GM18867 (cell line): ENCODE data around the gene NSG1.
A peak's percentile ranks its signal among the peaks of the same experiment; 100 is the strongest.

Experiments used
- ATAC-seq: cut with Tn5 transposase; IDR thresholded peaks from one replicate; pipeline ENCODE4 v1.9.1; 2021; ENCODE audit warnings: mild to moderate bottlenecking, moderate library complexity; ENCODE audit not compliant: unreplicated experiment

Gene NSG1

DNA sequence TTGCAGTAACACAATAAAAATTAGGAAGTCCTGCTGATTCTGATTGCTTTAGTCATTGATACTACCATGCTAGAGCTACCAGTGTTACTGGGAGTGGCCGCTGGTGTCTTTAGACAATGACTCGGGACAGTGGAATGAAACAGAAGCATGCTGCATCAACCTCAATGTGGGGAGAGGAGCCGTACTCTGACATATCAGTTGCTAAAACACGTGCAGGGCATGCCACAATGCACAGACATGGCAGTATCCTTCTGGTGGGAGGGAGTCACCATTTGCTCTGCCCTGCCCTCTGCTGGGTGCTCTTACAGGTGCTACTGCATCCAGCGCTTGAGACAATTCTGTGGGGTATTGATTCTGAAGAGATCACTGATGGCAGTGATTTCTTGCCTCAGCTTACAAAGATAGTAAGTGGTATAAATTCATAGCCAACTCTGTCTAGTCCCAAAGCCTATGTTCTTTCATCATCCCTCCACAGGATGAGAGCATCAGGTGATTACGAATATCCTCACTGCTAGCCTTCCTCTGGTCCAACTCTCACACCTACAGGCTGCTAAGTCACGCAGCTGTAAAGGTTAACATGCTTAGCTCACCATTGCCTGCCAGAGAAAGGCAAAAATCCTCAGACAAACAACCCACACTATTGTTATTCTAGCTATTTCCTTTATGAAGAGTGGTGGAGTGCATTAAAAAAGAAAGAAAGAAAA lies 43.7 kb downstream of the NSG1 start:
- no peak for ATAC-seq

DNA sequence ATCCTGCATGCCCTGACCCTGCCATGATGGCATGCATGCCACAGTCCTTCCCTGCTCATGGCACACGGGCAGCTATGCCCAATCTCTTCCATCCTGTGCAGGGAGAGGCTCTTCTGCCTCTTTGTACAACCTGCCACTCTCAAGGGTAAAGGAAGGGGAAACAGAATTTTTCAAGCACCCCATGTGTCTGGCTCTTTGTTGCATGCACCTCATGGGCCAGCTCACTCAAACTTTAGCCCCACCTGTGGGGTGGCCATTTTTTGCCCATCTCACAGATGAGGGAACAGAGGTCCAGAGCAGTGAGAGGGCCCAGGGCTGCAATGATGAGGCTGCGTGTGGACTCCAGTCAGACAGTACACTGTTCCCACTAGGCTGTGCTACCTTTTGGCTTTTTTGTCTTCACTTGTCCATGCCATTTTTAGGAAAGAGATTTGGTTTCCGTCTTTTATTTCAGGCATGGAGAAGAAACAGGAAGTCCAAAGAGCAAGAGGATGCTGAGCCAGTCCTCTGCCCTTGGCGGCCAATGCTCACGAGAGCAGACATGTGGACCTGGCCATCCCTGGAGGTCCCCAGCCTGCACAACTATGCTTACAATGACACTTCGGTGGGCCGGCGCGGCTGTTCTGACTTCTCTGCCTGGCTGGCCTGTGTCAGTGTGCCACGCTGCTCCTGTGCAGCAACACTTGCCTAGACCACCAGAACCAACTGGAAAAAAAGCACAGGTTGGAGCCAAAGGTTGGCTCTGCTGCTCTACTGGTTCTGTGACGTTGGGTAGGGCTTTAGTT lies 45.6 kb downstream of the NSG1 start:
- ATAC-seq: no peak

DNA sequence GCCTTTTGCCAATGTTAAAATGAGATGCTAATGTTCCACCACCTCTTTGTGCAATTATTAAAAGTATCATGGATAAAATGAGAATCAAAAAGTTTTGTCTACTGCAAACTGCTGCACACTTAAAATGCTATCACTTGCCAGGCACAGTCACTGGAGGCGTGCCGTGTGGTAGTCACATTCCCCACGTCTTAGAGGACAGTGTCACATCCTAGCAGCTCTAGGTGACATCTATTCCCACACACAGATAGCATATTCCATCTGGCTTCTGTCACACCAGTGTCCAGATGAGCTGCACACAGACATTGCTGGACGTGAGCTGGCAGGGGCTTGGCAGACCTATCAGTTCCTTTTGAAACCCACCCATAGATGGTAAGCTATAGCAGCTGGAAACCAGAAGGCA lies 47.0 kb downstream of the NSG1 start:
- no peak for ATAC-seq

DNA sequence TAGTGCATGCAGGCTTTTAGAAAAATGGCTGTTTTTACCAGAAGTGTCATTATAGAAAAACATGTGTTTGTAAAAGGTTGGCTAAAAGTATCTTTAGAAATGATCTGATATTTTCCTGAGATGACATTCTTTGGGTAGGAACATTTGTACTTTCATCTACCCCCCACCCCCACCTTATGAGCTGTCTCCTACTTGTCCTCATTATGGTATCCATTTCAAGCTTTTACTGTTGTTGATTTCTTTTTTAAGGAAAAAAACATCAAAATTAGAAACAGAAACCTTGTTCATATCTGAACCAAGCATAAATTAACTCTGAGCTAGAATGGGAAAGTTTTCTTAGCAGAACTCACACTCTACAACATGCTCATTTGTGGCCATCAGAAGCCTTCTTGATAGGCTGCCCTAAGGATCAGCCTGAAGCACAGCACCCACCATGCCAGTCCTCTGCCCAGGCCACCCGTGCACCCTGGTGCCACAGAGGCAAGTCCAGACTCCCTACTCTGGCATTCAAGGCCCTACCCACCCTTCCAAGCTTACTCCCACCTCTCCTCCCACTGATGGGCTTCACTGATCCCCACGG lies 49.4 kb downstream of the NSG1 start:
- ATAC-seq: no peak

DNA sequence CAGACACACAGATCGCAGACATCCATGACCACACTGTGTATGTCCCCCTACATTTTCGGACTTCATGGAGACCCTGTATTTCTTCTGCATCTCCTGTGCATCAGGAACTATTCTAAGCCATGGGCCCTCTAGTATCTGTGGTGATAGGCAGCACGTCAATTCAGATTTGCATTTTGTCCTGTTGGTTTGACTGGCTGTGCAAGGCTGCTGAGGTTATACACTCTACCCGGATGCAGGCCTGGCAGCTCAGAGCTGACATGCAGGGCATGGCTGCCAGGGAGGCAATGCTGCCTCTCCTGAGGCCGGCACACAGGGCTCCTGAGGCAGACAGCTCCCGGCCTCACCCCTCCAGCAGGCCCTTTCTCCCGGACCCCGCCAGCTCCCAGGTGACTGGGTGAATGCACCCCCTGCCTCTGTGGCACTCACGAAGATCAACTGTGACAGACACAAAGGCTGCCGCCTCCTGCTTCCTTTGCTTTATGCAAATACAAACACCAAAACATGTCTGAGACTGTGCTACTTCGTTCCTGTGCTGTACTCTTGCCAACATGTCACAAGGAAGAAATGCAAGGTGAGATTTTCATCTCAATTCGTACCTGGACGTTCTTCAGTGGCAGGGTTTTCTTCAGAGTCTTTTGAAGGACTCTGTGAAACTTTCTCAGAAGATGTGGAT lies 51.0 kb downstream of the NSG1 start:
- ATAC-seq: no peak

DNA sequence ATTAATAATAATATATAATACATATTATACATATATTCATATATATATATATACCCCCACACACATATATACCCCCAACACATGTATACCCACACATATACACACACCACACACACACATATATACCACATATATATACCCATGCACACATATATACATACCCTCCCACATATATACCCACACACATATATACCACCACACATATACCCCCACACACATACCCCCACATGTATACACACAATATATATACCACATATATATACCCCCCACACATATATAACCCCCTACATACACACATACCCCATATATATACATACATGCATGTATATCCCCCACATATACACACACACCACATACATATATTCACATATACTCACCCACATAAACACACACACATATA lies 52.0 kb downstream of the NSG1 start:
- ATAC-seq: no peak

DNA sequence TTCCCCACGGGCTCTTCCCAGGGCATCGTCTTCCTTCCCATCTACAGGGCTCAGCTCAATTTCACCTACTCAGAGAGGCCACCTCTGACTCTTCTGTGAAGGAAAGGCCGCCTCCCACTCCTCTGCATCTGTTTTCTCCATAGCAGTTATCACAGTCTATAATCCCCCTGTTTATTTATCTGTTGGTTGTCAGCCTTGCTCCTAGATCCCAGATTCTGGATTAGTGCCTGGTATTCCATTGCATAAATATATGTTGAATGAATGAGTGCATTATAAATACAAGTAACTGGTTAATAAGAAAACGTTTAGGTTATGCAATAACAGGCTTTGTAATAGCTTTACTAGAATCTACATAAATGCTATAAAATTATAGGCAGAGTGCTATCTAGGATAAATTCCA lies 52.9 kb downstream of the NSG1 start:
- no peak for ATAC-seq

DNA sequence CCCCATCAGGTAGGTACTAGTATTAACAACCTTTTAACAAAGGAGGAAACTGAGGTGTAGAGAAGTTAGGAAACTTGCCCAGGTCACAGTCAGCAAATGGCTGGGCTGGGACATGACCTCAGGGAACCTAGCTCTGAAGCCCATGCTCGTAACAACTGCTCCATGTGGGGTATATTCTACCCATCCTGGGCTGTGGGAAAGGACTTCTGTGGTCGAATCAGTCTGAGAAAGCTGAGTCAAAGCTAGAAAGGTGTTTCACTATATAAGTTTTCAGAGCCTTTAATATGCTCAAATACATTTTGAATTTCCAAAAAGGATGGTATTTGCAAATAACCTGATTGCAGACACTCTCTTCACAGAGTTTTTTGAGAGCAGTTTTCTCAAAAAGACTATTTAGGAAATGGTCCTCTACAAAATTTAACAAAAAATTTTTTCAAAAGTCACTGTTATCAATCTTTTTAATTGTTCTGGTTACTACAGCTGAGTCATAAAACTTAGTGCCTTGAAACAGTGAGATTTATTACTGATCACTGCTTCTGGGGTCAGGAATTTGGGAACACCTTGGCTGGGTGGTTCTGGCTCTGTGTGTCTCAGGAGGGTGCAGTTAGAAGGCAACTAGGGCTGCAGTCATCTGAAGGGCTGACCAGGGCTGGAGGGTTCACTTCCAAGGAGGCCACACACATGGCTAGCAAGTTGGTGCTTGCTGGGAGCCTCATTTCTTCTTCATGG lies 53.6 kb downstream of the NSG1 start:
- ATAC-seq: no peak

DNA sequence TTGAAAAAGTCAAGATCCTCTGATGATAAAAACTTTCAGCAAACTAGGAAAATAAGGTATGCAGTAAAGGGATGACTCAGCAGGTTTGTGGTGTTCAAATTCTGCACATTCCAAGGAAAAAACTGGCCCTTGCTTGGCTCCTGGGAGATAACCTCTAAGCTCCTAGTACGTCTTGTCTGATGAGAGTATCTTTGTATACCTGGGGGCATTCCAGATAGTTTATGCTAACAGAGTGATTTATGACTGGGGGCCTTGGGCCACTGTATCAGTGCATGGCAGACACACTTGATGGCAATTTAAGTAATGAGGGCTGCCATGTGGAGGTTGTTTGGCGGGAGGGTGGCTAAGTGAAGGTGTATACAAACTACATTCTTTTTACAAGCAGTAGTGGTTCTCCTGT lies 56.9 kb downstream of the NSG1 start:
- ATAC-seq: no peak

DNA sequence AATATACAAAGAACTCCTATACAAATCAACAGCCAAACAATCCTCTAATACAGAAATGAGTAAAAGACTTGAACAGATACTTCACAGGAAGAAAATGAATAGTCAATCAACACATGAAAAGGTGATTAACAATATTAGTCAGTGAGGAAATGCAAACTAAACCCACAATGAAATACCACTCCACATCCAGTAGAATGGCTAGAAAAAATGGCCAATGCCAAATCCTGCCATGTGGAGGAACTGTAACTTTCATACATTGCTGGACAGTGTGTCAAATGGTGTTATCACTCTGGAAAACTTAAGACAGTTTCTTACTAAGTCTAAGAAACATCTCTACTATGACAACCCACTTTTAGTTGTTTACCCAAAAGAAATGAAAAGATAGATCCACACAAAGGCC lies 59.5 kb downstream of the NSG1 start:
- no peak for ATAC-seq

DNA sequence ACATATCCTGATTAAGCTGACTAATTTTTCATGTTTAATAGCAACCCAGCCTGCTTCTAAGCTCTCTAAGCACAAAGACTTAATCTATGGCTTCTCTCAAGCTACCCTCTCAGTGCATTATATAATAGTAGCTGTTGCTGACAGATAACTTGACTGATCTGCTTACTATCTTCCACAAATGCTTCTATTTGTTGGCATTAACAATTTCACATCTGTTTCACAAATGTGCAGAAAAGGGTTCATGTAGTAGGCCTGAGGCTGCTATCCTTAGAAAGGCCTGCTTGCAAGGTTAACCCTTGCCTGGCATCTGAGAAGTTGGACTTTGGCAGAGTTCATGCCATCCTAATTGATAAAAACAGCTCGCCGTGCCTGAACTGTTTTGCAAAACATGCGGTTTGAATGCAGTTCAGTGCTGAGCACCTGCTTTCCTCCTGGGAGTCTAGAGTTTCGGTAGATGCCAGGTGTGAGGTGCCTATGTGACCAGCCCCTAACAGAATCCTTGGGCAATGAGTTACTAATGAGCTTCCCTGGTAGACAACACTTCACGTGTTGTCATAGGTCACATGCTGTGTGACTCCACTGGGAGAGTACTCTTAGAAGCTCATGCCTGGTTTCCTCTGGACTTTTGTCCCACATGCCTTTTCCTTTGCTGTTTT lies 68.4 kb downstream of the NSG1 start:
- ATAC-seq: peak; percentile 86

DNA sequence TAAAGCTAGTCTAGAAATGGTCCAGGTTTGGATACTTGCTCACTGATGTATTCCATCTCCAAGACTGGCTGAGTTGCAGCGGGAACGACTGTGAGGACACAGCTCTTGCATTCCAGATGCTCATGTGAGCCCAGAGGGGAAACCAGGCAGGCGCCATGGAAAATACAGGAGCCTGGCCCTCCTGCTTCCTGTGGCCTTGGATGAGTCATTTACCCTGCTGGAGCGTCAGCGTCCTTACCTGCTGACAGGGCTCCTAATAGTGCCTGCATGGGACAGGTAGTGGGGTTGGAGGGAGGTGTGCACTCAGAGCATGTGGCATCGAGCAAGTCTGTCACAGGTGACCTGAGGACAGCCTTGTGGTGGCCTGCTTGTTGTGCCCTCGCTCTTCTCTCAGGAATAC lies 69.4 kb downstream of the NSG1 start:
- ATAC-seq: no peak

DNA sequence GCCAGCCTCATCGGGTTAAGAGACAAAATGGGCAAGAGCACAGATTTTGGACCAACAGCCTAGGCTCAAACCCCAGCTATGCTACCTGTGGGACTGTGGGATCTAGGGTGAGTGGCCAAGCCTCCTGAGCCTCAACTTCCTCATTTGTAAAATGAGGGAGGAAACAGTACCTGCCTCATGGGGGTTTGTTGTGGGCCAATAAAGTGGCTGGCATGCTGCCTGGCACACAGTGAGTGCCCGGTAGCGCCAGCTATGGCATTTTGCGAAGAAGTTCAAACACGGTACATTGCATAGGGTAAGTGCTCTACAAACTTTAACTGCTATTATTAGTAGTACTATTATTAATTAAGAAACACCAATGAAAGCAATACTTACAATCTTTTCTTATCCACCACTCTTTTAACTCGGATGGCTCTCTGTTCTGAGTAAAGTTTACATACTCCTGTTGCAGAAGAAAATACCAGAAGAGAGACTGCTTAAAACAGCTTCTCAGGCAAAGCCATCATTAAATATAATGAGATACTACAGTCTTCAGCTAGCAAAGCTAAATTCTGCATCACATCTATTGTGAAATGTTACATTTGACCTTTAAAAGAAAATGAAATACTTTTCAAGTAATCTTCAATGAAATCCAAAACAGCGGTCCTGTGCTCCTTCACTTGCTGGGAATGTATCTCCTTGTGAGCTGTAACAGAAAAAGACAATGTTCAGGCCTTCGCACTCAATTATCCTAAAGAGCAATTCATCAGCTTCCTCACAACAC lies 70.1 kb downstream of the NSG1 start:
- no peak for ATAC-seq

DNA sequence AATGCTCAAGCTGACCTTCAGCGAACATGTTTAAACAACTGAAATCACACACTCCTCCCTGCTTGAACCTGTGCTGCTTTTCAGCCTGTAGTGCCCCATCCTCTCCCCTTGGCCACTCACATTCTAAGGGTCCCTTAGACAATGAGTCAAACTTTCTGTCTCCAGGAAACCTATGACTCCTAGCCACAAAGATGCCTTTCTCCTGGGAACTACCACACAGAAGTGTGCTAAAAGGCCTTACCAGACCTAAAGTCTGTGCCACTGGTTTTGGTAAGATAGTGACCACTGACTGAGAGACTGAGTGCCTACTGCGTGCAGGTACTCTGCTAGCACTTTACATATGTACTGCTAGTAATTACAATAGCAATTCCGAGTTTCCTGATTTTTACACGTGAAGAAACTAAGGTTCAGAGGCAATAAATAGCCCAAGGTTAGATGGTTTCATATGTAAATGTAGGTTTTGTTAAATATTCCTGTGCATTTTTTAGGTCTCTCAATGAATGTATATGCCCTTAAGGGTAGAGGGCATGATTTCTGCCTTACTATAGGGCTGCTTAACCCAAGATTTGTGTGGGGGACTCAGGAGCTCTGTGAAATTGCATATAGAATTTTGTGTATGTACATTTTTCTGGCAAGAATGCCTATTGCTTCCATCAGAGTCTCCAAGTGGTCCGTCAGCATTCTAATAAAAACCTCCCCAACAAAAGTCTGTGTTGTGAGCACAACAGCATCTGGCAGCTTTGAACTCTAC lies 71.1 kb downstream of the NSG1 start:
- no peak for ATAC-seq

DNA sequence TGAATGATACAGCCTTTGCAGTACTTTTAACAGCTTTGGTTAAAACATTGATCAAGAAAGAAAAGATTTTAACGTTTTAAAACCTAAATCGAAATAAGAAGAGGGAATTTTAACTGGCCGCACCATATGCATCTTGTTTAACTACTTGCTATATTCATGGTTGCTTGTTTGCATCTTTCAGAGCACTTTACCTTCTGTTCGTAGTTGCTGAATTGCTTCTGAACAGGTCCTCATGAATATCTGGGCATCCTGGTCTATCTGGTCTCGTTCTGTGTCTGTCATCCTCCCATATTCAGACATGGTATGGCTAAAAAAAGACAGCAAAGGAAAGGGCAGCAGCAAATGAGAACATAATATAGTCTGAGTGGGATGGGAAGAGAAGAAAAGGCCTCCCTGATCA lies 72.3 kb downstream of the NSG1 start:
- no peak for ATAC-seq

DNA sequence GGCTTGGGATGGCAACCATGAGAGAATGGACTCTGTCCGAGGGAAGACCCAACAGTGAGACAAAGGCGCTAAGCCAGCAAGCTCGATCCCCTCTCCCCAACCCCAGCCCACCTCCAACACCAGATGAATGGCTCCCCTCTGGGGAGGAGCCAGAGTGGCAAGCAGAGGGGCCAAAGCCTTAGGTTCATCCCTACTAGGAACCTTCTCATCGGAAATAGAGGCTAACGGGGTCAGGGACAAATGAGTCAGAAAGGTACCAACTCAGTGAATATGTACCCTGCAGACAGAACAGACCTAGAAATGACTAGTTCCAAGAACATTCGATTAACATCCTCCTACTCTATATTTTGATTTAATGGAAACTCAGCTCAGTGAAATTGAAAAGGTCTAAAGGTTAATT lies 73.9 kb downstream of the NSG1 start:
- no peak for ATAC-seq

DNA sequence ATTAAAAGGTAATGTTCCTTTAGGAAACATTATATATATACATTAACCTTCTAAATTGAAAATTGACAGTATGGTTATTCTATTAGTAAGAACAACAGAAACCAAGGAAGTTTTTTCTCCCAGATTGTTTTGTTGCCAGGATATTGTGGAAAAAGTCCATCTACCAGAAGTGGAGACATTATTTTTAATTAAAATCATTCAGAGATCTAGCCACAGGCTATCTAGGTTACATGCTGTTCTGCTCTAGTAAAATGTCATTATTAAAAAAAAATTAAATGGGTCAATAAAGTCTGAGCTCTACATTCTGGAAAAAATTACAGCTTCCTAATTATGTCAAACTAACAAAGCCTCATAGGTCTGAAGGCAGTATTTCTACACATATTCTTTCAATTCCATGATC lies 74.3 kb downstream of the NSG1 start:
- ATAC-seq: no peak

DNA sequence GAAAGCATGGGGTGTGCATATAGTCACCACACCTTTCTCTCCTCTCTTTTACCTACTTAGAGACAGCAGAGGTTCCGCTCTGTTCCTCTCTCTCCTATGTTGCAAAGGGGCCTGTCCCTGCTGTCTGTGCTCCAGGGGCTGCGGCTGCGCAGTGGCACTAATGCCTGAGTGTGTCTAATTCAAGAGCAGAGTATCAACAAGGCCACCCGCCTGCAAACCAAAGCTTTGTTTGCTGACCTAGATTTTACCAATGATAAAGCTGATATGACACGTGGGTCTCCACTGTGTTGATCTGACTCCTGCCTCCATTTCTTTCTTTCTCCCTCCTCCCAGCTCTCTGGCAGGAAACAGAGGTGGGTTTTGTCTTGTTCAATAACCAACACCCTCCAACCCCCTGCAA lies 74.9 kb downstream of the NSG1 start:
- no peak for ATAC-seq

DNA sequence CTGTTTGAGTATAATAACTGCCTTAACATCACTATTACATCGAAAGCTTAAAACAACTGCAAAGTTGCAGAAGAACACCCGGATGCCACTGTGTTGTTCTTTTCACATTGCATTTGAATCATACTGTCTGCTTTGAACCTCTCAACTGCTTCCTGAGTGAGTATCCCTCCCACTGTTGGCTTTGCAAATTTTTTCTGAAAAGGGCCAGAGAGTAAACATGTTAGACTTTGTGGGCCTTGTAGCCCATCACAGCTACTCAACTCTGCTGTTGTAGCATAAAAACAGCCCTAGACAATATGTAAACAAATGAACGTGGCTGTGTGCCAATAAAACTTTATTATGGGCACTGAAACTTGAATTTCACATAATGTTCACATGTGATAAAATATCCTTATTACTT lies 76.1 kb downstream of the NSG1 start:
- ATAC-seq: no peak
